HEK293 (cell line): ENCODE results near the gene ADCY10.

Experiments
- CTCF ChIA-PET: fragments of 350-600 bp; formaldehyde crosslinking; extraction: SDS; loops from one replicate; lab custom pipeline; 2021; ENCODE audit warnings: antibody characterized with exemption; lab: Yijun Ruan, JAX
- POLR2A ChIA-PET: fragments of 300-600 bp; formaldehyde crosslinking; extraction: SDS; loops from one replicate; lab custom pipeline; 2020; ENCODE audit warnings: antibody characterized with exemption, inconsistent platforms; lab: Yijun Ruan, JAX
- H3K27ac ChIP-seq: fragments of 200-500 bp; sonication (Bioruptor generic); 2 replicates; pipeline ENCODE4 v1.5.1; 2014; ENCODE audit warnings: low read depth, low read length, control low read depth, inconsistent platforms; ENCODE audit errors: extremely low read depth
- H3K36me3 ChIP-seq, 2 experiments: fragments of 200-500 bp in 1 of 2; sonication (Bioruptor generic) in 1 of 2; 1 replicate in 1 of 2; 2 replicates in 1 of 2; pipeline ENCODE4 v1.5.1; 2014 to 2017; ENCODE audit warnings: inconsistent platforms in 2 of 2, low read length in 2 of 2; ENCODE audit not compliant: control insufficient read depth in 2 of 2, insufficient read depth in 1 of 2
- H3K4me1 ChIP-seq: fragments of 200-500 bp; sonication (Bioruptor generic); 2 replicates; pipeline ENCODE4 v1.5.1; 2014; ENCODE audit warnings: mild to moderate bottlenecking, low read length, inconsistent platforms; ENCODE audit not compliant: control insufficient read depth, insufficient read depth
- H3K4me3 ChIP-seq: 2 replicates; pipeline ENCODE4 v1.5.1; 2011; ENCODE audit warnings: low read depth, mild to moderate bottlenecking, control low read depth, low read length, moderate library complexity
- H3K9me3 ChIP-seq: fragments of 200-500 bp; sonication (Bioruptor generic); 2 replicates; pipeline ENCODE4 v1.5.1; 2014; ENCODE audit warnings: low read depth, low read length, inconsistent platforms; ENCODE audit not compliant: control insufficient read depth, insufficient read depth
- ZBTB10 ChIP-seq: fragments of 450-650 bp; formaldehyde crosslinking; IDR thresholded peaks from 2 replicates; pipeline ENCODE4 v1.5.1; 2016; ENCODE audit warnings: missing biosample characterization, missing genetic modification characterization
- ZBTB26 ChIP-seq: fragments of 450-650 bp; formaldehyde crosslinking; optimal IDR thresholded peaks from 2 replicates; pipeline ENCODE3; 2016; ENCODE audit warnings: missing biosample characterization, mild to moderate bottlenecking, missing genetic modification characterization
- ZNF211 ChIP-seq: fragments of 450-650 bp; formaldehyde crosslinking; IDR thresholded peaks from 2 replicates; pipeline ENCODE4 v1.5.1; 2016; ENCODE audit warnings: low read depth, missing biosample characterization, missing genetic modification characterization
- ZNF335 ChIP-seq: fragments of 450-650 bp; formaldehyde crosslinking; conservative IDR thresholded peaks from 2 replicates; pipeline ENCODE4 v1.5.1; 2016; ENCODE audit warnings: missing biosample characterization, missing genetic modification characterization
- ZNF391 ChIP-seq: fragments of 450-650 bp; formaldehyde crosslinking; IDR thresholded peaks from 2 replicates; pipeline ENCODE4 v1.5.1; 2016; ENCODE audit warnings: low read depth, missing biosample characterization, missing genetic modification characterization, borderline replicate concordance
- ZNF488 ChIP-seq: fragments of 450-650 bp; formaldehyde crosslinking; IDR thresholded peaks from 2 replicates; pipeline ENCODE4 v1.5.1; 2016; ENCODE audit warnings: missing biosample characterization, missing genetic modification characterization
- ZNF600 ChIP-seq: fragments of 450-650 bp; formaldehyde crosslinking; IDR thresholded peaks from 2 replicates; pipeline ENCODE4 v1.5.1; 2016; ENCODE audit warnings: missing biosample characterization, missing genetic modification characterization
- ZNF626 ChIP-seq: fragments of 450-650 bp; sonication (Bioruptor Pico); formaldehyde crosslinking; IDR thresholded peaks from 2 replicates; pipeline ENCODE4 v1.5.1; 2018; ENCODE audit warnings: missing biosample characterization, missing genetic modification characterization, inconsistent platforms
- ZNF777 ChIP-seq: fragments of 450-650 bp; formaldehyde crosslinking; IDR thresholded peaks from 2 replicates; pipeline ENCODE4 v1.5.1; 2017; ENCODE audit warnings: missing biosample characterization, missing genetic modification characterization, borderline replicate concordance
- TF ChIP-seq, protein P1 (sequence below): fragments of 450-650 bp; formaldehyde crosslinking; IDR thresholded peaks from 2 replicates; pipeline ENCODE4 v1.5.1; 2016; ENCODE audit warnings: missing biosample characterization, missing genetic modification characterization
- TF ChIP-seq, protein P2 (sequence below): fragments of 450-650 bp; formaldehyde crosslinking; IDR thresholded peaks from 2 replicates; pipeline ENCODE4 v1.5.1; 2016; ENCODE audit warnings: missing biosample characterization, missing genetic modification characterization
- TF ChIP-seq, protein P3 (sequence below): fragments of 450-650 bp; formaldehyde crosslinking; IDR thresholded peaks from 2 replicates; pipeline ENCODE4 v1.5.1; 2016; ENCODE audit warnings: missing biosample characterization, missing genetic modification characterization
- TF ChIP-seq, protein P4 (sequence below): fragments of 450-650 bp; formaldehyde crosslinking; IDR thresholded peaks from 2 replicates; pipeline ENCODE4 v1.5.1; 2017; ENCODE audit warnings: missing biosample characterization, missing genetic modification characterization

The ADCY10 gene, protein sequence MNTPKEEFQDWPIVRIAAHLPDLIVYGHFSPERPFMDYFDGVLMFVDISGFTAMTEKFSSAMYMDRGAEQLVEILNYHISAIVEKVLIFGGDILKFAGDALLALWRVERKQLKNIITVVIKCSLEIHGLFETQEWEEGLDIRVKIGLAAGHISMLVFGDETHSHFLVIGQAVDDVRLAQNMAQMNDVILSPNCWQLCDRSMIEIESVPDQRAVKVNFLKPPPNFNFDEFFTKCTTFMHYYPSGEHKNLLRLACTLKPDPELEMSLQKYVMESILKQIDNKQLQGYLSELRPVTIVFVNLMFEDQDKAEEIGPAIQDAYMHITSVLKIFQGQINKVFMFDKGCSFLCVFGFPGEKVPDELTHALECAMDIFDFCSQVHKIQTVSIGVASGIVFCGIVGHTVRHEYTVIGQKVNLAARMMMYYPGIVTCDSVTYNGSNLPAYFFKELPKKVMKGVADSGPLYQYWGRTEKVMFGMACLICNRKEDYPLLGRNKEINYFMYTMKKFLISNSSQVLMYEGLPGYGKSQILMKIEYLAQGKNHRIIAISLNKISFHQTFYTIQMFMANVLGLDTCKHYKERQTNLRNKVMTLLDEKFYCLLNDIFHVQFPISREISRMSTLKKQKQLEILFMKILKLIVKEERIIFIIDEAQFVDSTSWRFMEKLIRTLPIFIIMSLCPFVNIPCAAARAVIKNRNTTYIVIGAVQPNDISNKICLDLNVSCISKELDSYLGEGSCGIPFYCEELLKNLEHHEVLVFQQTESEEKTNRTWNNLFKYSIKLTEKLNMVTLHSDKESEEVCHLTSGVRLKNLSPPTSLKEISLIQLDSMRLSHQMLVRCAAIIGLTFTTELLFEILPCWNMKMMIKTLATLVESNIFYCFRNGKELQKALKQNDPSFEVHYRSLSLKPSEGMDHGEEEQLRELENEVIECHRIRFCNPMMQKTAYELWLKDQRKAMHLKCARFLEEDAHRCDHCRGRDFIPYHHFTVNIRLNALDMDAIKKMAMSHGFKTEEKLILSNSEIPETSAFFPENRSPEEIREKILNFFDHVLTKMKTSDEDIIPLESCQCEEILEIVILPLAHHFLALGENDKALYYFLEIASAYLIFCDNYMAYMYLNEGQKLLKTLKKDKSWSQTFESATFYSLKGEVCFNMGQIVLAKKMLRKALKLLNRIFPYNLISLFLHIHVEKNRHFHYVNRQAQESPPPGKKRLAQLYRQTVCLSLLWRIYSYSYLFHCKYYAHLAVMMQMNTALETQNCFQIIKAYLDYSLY (N-terminal part only)

GRCh38 chr1:167913895-167914496 is at the start of gene ADCY10:
TSS of gene ADCY10 (minus strand) at chr1:167914134. CDS start at chr1:167905140, 8,994 bp downstream.
- Histone ChIP-seq H3K4me3 (no peak within 1 kb of the TSS), H3K27ac (no peak within 1 kb of the TSS), H3K4me1 (no peaks in the 10 kb centered on the region), H3K9me3 (no peaks in the 10 kb centered on the region), H3K36me3 (peaks cover 3 to 27% of the 10 kb centered on the region in 2 experiments; a peak in 2 of 3 replicates)
- ChIA-PET CTCF (interaction anchor here (0.7 to 1.3 kb wide), 2 partner anchors 19 to 168 kb away, joined by 3 read pairs; no protein-coding TSS in a partner anchor), POLR2A (interaction anchor here (0.6 to 1.5 kb wide), 3 partner anchors 22 to 169 kb away, joined by 3 to 6 read pairs (median 3); partner anchors contain the start of genes DCAF6 and MPC2)
- TF ChIP-seq ZNF777 (tag by site-specific recombination) (no peak), ZNF488 (tag by site-specific recombination) (no peak), ZNF391 (tag by site-specific recombination) (no peak), ZNF211 (tag by site-specific recombination) (no peak), ZNF335 (tag by site-specific recombination) (no peak), ZBTB10 (tag by site-specific recombination) (no peak), ZNF600 (tag by site-specific recombination) (no peak), ZNF626 (tag by site-specific recombination) (no peak), ZBTB26 (tag by site-specific recombination) (no peak)
- TF ChIP-seq, protein P1, sequence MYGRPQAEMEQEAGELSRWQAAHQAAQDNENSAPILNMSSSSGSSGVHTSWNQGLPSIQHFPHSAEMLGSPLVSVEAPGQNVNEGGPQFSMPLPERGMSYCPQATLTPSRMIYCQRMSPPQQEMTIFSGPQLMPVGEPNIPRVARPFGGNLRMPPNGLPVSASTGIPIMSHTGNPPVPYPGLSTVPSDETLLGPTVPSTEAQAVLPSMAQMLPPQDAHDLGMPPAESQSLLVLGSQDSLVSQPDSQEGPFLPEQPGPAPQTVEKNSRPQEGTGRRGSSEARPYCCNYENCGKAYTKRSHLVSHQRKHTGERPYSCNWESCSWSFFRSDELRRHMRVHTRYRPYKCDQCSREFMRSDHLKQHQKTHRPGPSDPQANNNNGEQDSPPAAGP (tag by site-specific recombination): no peak
- TF ChIP-seq, protein P2, sequence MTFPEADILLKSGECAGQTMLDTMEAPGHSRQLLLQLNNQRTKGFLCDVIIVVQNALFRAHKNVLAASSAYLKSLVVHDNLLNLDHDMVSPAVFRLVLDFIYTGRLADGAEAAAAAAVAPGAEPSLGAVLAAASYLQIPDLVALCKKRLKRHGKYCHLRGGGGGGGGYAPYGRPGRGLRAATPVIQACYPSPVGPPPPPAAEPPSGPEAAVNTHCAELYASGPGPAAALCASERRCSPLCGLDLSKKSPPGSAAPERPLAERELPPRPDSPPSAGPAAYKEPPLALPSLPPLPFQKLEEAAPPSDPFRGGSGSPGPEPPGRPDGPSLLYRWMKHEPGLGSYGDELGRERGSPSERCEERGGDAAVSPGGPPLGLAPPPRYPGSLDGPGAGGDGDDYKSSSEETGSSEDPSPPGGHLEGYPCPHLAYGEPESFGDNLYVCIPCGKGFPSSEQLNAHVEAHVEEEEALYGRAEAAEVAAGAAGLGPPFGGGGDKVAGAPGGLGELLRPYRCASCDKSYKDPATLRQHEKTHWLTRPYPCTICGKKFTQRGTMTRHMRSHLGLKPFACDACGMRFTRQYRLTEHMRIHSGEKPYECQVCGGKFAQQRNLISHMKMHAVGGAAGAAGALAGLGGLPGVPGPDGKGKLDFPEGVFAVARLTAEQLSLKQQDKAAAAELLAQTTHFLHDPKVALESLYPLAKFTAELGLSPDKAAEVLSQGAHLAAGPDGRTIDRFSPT: no peak
- TF ChIP-seq, protein P3, sequence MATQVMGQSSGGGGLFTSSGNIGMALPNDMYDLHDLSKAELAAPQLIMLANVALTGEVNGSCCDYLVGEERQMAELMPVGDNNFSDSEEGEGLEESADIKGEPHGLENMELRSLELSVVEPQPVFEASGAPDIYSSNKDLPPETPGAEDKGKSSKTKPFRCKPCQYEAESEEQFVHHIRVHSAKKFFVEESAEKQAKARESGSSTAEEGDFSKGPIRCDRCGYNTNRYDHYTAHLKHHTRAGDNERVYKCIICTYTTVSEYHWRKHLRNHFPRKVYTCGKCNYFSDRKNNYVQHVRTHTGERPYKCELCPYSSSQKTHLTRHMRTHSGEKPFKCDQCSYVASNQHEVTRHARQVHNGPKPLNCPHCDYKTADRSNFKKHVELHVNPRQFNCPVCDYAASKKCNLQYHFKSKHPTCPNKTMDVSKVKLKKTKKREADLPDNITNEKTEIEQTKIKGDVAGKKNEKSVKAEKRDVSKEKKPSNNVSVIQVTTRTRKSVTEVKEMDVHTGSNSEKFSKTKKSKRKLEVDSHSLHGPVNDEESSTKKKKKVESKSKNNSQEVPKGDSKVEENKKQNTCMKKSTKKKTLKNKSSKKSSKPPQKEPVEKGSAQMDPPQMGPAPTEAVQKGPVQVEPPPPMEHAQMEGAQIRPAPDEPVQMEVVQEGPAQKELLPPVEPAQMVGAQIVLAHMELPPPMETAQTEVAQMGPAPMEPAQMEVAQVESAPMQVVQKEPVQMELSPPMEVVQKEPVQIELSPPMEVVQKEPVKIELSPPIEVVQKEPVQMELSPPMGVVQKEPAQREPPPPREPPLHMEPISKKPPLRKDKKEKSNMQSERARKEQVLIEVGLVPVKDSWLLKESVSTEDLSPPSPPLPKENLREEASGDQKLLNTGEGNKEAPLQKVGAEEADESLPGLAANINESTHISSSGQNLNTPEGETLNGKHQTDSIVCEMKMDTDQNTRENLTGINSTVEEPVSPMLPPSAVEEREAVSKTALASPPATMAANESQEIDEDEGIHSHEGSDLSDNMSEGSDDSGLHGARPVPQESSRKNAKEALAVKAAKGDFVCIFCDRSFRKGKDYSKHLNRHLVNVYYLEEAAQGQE: no peak
- TF ChIP-seq, protein P4, sequence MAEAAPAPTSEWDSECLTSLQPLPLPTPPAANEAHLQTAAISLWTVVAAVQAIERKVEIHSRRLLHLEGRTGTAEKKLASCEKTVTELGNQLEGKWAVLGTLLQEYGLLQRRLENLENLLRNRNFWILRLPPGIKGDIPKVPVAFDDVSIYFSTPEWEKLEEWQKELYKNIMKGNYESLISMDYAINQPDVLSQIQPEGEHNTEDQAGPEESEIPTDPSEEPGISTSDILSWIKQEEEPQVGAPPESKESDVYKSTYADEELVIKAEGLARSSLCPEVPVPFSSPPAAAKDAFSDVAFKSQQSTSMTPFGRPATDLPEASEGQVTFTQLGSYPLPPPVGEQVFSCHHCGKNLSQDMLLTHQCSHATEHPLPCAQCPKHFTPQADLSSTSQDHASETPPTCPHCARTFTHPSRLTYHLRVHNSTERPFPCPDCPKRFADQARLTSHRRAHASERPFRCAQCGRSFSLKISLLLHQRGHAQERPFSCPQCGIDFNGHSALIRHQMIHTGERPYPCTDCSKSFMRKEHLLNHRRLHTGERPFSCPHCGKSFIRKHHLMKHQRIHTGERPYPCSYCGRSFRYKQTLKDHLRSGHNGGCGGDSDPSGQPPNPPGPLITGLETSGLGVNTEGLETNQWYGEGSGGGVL (tag by site-specific recombination): no peak
